H1 (cell line): ENCODE measurements around the gene PCNX3. TPM values are rescaled to one million over a fixed set of nuclear protein-coding genes. Genes with fewer than 3 reads are reported as not detected.

Experiments
- CTCF ChIA-PET: fragments of 300-600 bp; sonication (Branson Sonifier 250); formaldehyde crosslinking; loops from one replicate; lab custom pipeline; 2021; ENCODE audit not compliant: partially characterized antibody; lab: Charles Lee
- POLR2A ChIA-PET: fragments of 300-600 bp; sonication (Branson Sonifier 250); formaldehyde crosslinking; loops from one replicate; lab custom pipeline; 2021; ENCODE audit warnings: inconsistent platforms; ENCODE audit not compliant: partially characterized antibody; lab: Charles Lee
- DNase-seq, 2 experiments: peaks; one replicate each; pipeline versions ENCODE4 v3.0.0 to v3.0.0-alpha.2; 2010 to 2022; ENCODE audit warnings: low spot score in 2 of 2, low read depth in 1 of 2, mixed read lengths in 1 of 2
- FAIRE-seq: peaks from 2 replicates; lab custom pipeline; 2011; peaks lifted over from hg19 to GRCh38; lab: Jason Lieb, UNC
- H2AFZ ChIP-seq: 2 replicates; pipeline ENCODE4 v1.8.1; 2012; ENCODE audit warnings: low read length, inconsistent platforms
- H2AK5ac ChIP-seq: 2 replicates; pipeline ENCODE4 v1.6.1; 2013; ENCODE audit warnings: low read depth, low read length
- H2BK120ac ChIP-seq: replicated peaks from 2 replicates; pipeline ENCODE3; 2013; ENCODE audit warnings: low read depth, low read length, inconsistent platforms
- H2BK12ac ChIP-seq: 2 replicates; pipeline ENCODE4 v1.6.1; 2013; ENCODE audit warnings: low read depth, low read length
- H2BK15ac ChIP-seq: 2 replicates; pipeline ENCODE4 v1.6.1; 2013; ENCODE audit warnings: low read length
- H2BK20ac ChIP-seq: 2 replicates; pipeline ENCODE4 v1.6.1; 2013; ENCODE audit warnings: low read length
- H2BK5ac ChIP-seq: 2 replicates; pipeline ENCODE4 v1.6.1; 2013; ENCODE audit warnings: low read depth, low read length
- H3K14ac ChIP-seq: 2 replicates; pipeline ENCODE4 v1.6.1; 2013; ENCODE audit warnings: inconsistent platforms; ENCODE audit not compliant: insufficient read length
- H3K18ac ChIP-seq: 2 replicates; pipeline ENCODE4 v1.6.1; 2013; ENCODE audit warnings: low read length; ENCODE audit errors: extremely low read depth
- H3K23ac ChIP-seq: 2 replicates; pipeline ENCODE4 v1.6.1; 2013; ENCODE audit warnings: inconsistent platforms; ENCODE audit not compliant: insufficient read length
- H3K23me2 ChIP-seq: 2 replicates; pipeline ENCODE4 v1.6.1; 2013; ENCODE audit warnings: low read depth, low read length
- H3K27ac ChIP-seq: 2 replicates; pipeline ENCODE4 v1.6.1; 2011; ENCODE audit warnings: low read depth, low read length, inconsistent platforms
- H3K27me3 ChIP-seq, 4 experiments: replicated peaks in 1 of 4; 1 replicate in 1 of 4; 2 replicates in 3 of 4; pipeline versions ENCODE4 v1.6.1 to v1.8.1; 2011 to 2013; ENCODE audit warnings: low read length in 3 of 4, mild to moderate bottlenecking in 3 of 4, inconsistent platforms in 2 of 4, mixed read lengths in 2 of 4, moderate library complexity in 1 of 4; ENCODE audit not compliant: control insufficient read depth in 3 of 4, insufficient read depth in 3 of 4; ENCODE audit errors: extremely low read depth in 1 of 4
- H3K36me3 ChIP-seq, 4 experiments: 2 replicates each; pipeline versions ENCODE4 v1.6.1 to v1.8.1; 2011 to 2013; ENCODE audit warnings: mild to moderate bottlenecking in 4 of 4, low read length in 3 of 4, moderate library complexity in 2 of 4, control low read depth in 1 of 4, inconsistent platforms in 1 of 4; ENCODE audit not compliant: insufficient read depth in 4 of 4, control insufficient read depth in 2 of 4
- H3K4ac ChIP-seq: replicated peaks from 2 replicates; pipeline ENCODE3; 2013; ENCODE audit warnings: low read length, low read depth, mixed read lengths, inconsistent platforms; ENCODE audit not compliant: insufficient read length
- H3K4me1 ChIP-seq, 4 experiments: replicated peaks in 1 of 4; 1 replicate in 1 of 4; 2 replicates in 3 of 4; pipeline versions ENCODE4 v1.6.1 to v1.8.1; 2011 to 2013; ENCODE audit warnings: low read length in 3 of 4, inconsistent platforms in 2 of 4, mixed read lengths in 1 of 4; ENCODE audit not compliant: insufficient read depth in 4 of 4, control insufficient read depth in 3 of 4
- H3K4me2 ChIP-seq, 2 experiments: 2 replicates each; pipeline versions ENCODE4 v1.6.1 to v1.8.1; 2011 to 2013; ENCODE audit warnings: low read depth in 2 of 2, low read length in 2 of 2, control low read depth in 1 of 2, inconsistent platforms in 1 of 2, mild to moderate bottlenecking in 1 of 2; ENCODE audit not compliant: insufficient read depth in 1 of 2
- H3K4me3 ChIP-seq, 4 experiments: fragments of 200-600, 300-600 bp in 1 of 4; sonication (generic), shearing (Covaris generic), sonication (Bioruptor Twin) in 1 of 4; 2 replicates each; pipeline versions ENCODE4 v1.5.1 to v1.8.1; 2011 to 2016; ENCODE audit warnings: low read length in 4 of 4, low read depth in 3 of 4, control low read depth in 2 of 4, inconsistent platforms in 2 of 4, mild to moderate bottlenecking in 2 of 4, mixed read lengths in 1 of 4, moderate library complexity in 1 of 4; ENCODE audit not compliant: insufficient read depth in 2 of 4; ENCODE audit errors: extremely low read depth in 1 of 4
- H3K56ac ChIP-seq: replicated peaks from 2 replicates; pipeline ENCODE3; 2013; ENCODE audit warnings: low read depth, mild to moderate bottlenecking, mixed read lengths, low read length, inconsistent platforms; ENCODE audit not compliant: insufficient read length
- H3K79me1 ChIP-seq: 2 replicates; pipeline ENCODE4 v1.6.1; 2013; ENCODE audit warnings: low read depth, low read length, control low read depth
- H3K79me2 ChIP-seq, 2 experiments: 2 replicates each; pipeline versions ENCODE4 v1.6.1 to v1.8.1; 2012 to 2013; ENCODE audit warnings: low read length in 2 of 2, mild to moderate bottlenecking in 2 of 2, inconsistent platforms in 1 of 2; ENCODE audit not compliant: insufficient read depth in 2 of 2, control insufficient read depth in 1 of 2
- H3K9ac ChIP-seq, 4 experiments: replicated peaks in 1 of 4; 1 replicate in 1 of 4; 2 replicates in 3 of 4; pipeline versions ENCODE4 v1.6.1 to v1.8.1; 2011 to 2013; ENCODE audit warnings: low read depth in 3 of 4, low read length in 3 of 4, control low read depth in 2 of 4, mild to moderate bottlenecking in 2 of 4, moderate library complexity in 2 of 4, inconsistent platforms in 1 of 4; ENCODE audit errors: extremely low read depth in 1 of 4
- H3K9me3 ChIP-seq, 2 experiments: 2 replicates each; pipeline versions ENCODE4 v1.6.1 to v1.8.1; 2012 to 2013; ENCODE audit warnings: mild to moderate bottlenecking in 2 of 2, moderate library complexity in 2 of 2, control low read depth in 1 of 2, inconsistent platforms in 1 of 2, low read depth in 1 of 2, low read length in 1 of 2, mixed read lengths in 1 of 2; ENCODE audit not compliant: insufficient read depth in 2 of 2
- H4K20me1 ChIP-seq, 2 experiments: replicated peaks in 1 of 2; 2 replicates each; pipeline versions ENCODE3 to v1.8.1; 2011 to 2013; ENCODE audit warnings: inconsistent platforms in 2 of 2, low read length in 2 of 2, mild to moderate bottlenecking in 1 of 2; ENCODE audit not compliant: insufficient read depth in 2 of 2, control insufficient read depth in 1 of 2
- H4K5ac ChIP-seq: 2 replicates; pipeline ENCODE4 v1.6.1; 2013; ENCODE audit warnings: low read length, low read depth, mixed read lengths, inconsistent platforms; ENCODE audit not compliant: insufficient read length
- H4K8ac ChIP-seq: 2 replicates; pipeline ENCODE4 v1.8.0; 2013; ENCODE audit warnings: mild to moderate bottlenecking, moderate library complexity, low read length, inconsistent platforms; ENCODE audit not compliant: insufficient read depth; ENCODE audit errors: extremely low read depth
- H4K91ac ChIP-seq: replicated peaks from 2 replicates; pipeline ENCODE3; 2013; ENCODE audit warnings: low read length, mixed read lengths, inconsistent platforms; ENCODE audit not compliant: insufficient read length
- EZH2 ChIP-seq: fragments of 200-600 bp; sonication (generic); IDR thresholded peaks from 2 replicates; pipeline ENCODE4 v1.7.1; 2012; ENCODE audit warnings: low read depth, mild to moderate bottlenecking, moderate library complexity, low read length, inconsistent platforms; ENCODE audit not compliant: severe bottlenecking
- TAF7 ChIP-seq: optimal IDR thresholded peaks from 2 replicates; pipeline ENCODE3; 2011; ENCODE audit warnings: low read depth, mild to moderate bottlenecking, inconsistent platforms, low read length, moderate library complexity, borderline replicate concordance
- WGBS, 2 experiments: shearing (Covaris generic) in 1 of 2; methylation state at CpG; one replicate each; pipeline versions ENCODE4 v1.1.6 to v1.1.7; 2013 to 2015; ENCODE audit warnings: low lambda C conversion rate in 2 of 2, mixed read lengths in 2 of 2, inconsistent platforms in 1 of 2, low coverage in 1 of 2, missing lambda C conversion rate in 1 of 2; ENCODE audit not compliant: insufficient replicate concordance in 2 of 2, insufficient coverage in 1 of 2, insufficient read length in 1 of 2; ENCODE audit errors: extremely low coverage in 1 of 2, missing lambda C conversion rate in 1 of 2; 5-methylcytosine and 5-hydroxymethylcytosine counted together
- polyA plus RNA-seq, 7 experiments: library from polyadenylated mRNA; depleted of rRNA in 3 of 7; stranded (reverse) in 5 of 7; unstranded in 2 of 7; fragments of >200 nt in 5 of 7; fragments of 200-250 nt in 2 of 7; gene quantifications; 1 replicate in 5 of 7; 2 replicates in 1 of 7; 4 replicates in 1 of 7; pipeline versions ENCODE4 v1.2.1 to v1.2.3, GENCODE V29; 2011 to 2013; ENCODE audit warnings: missing spikeins in 2 of 7, mixed read lengths in 2 of 7
- total RNA-seq: library from RNA; stranded (reverse); fragmentation: NEBNext Ultra II Directional; extraction: Animal tissue kit (Norgen Biotek cat#: 25700); gene quantifications from 2 replicates; pipeline ENCODE4 v1.2.1, GENCODE V29; 2021

The PCNX3 gene
- total and polyA plus RNA-seq, 2 of the 8 experiments (the other 6 are each of a cell fraction or from before 2014, with no cell fraction given): 27.2 to 38.8 TPM

- Histone ChIP-seq H3K27me3 (peaks cover 19 to 48% (median 41%) of the 10 kb centered on the region in 4 experiments), H3K23me2 (peaks cover 12% of the 10 kb centered on the region; the same call in 1 of the 2 replicates), H3K4ac (no peak overlapping the region), H3K56ac (no peak overlapping the region), H3K27ac (no peak overlapping the region), H2BK120ac (no peak overlapping the region), H4K91ac (no peak overlapping the region), H3K9me3 (no peaks in the 10 kb centered on the region), H4K20me1 (peaks cover 2% of the 10 kb centered on the region in 2 experiments), H3K4me3 (no peak overlapping the region), H3K18ac (no peak overlapping the region), H4K8ac (no peak overlapping the region; the same call in 1 of the 2 replicates), H2BK5ac (no peak overlapping the region), H2AFZ (no peak overlapping the region), H3K23ac (no peak overlapping the region), H3K4me1 (peaks cover 3 to 25% (median 12%) of the 10 kb centered on the region in 4 experiments), H2BK20ac (no peak overlapping the region), H2BK15ac (no peak overlapping the region; the same call in 1 of the 2 replicates), H2BK12ac (0 out of 2 replicates have a peak overlapping the region, but pooled peaks have one; percentile 27), H3K79me2 (no peaks in the 10 kb centered on the region), H4K5ac (no peak overlapping the region), H2AK5ac (no peak overlapping the region), H3K4me2 (no peak overlapping the region), H3K79me1 (no peaks in the 10 kb centered on the region)
- ChIA-PET CTCF (interaction anchor here (0.5 to 14.5 kb wide), 14 partner anchors 11 to 262 kb away, joined by 3 to 227 read pairs (median 5); partner anchors contain the start of genes EHBP1L1, FAM89B, PCNX3 and ZNRD2), POLR2A (interaction anchor here (1.0 to 6.8 kb wide), 9 partner anchors 11 to 131 kb away, joined by 3 to 41 read pairs (median 5); partner anchors contain the start of genes EHBP1L1, FAM89B, MAP3K11 and PCNX3)
- 95% methylated on average over 7 of the region's 9 CpGs; no CpG with 5 or more reads in 1 of the 2 experiments for WGBS, 2 experiments
- DNase-seq (no peak), FAIRE-seq (no peak)
- TF ChIP-seq TAF7 (no peak), EZH2 (peak; percentile 16)
- TF ChIP-seq, all 59 proteins: peak for 1
- H3K9ac ChIP-seq: no peak overlapping the region
- H3K14ac ChIP-seq: no peak overlapping the region
- H3K36me3 ChIP-seq: no peaks in the 10 kb centered on the region
Measured at GRCh38 chr11:65589444-65590239, 25.9 kb upstream of the PCNX3 start.
